HT-29 (cell line): ENCODE measurements around the gene ACOT12. TPM values are rescaled to one million over a fixed set of nuclear protein-coding genes. Genes with fewer than 3 reads are reported as not detected.

Source experiments
- DNase-seq: peaks from one replicate; pipeline ENCODE4 v3.0.0-alpha.2; 2015; ENCODE audit warnings: low spot score
- total RNA-seq: library from RNA; depleted of rRNA; stranded (reverse); fragments of >200 nt; shearing (Covaris generic); gene quantifications from 2 replicates; pipeline ENCODE4 v1.2.3, GENCODE V29; 2014

Gene ACOT12
- total RNA-seq, 1 experiment from 2014 or later = not detected

- DNase-seq = no peak
Measured at GRCh38 chr5:81400375-81400774, 6.4 kb upstream of the ACOT12 start.

GRCh38 chr5:81398741-81399140, 4.8 kb upstream of the ACOT12 start:
- no peak for DNase-seq

GRCh38 chr5:81397176-81397575, 3.2 kb upstream of the ACOT12 start:
- DNase-seq = no peak

GRCh38 chr5:81395262-81395661, 1.3 kb upstream of the ACOT12 start:
- no peak for DNase-seq

- no peak for DNase-seq
Measured at GRCh38 chr5:81393430-81393782, 528 bp downstream of the ACOT12 start.

GRCh38 chr5:81389025-81389424, 4.9 kb downstream of the ACOT12 start:
- DNase-seq = no peak

GRCh38 chr5:81388169-81388568, 5.8 kb downstream of the ACOT12 start:
- DNase-seq = no peak

GRCh38 chr5:81383867-81384266, 10.1 kb downstream of the ACOT12 start:
- no peak for DNase-seq

- DNase-seq = peak; percentile 4
Measured at GRCh38 chr5:81371354-81371876, 22.5 kb downstream of the ACOT12 start.

- DNase-seq = no peak
Measured at GRCh38 chr5:81370912-81371311, 23.0 kb downstream of the ACOT12 start.

- DNase-seq = no peak
Measured at GRCh38 chr5:81365541-81365940, 28.4 kb downstream of the ACOT12 start.

- no peak for DNase-seq
Measured at GRCh38 chr5:81363093-81363871, 30.7 kb downstream of the ACOT12 start.

GRCh38 chr5:81361600-81361999, 32.3 kb downstream of the ACOT12 start:
- no peak for DNase-seq

- no peak for DNase-seq
Measured at GRCh38 chr5:81360640-81361039, 33.3 kb downstream of the ACOT12 start.

- no peak for DNase-seq
Measured at GRCh38 chr5:81359881-81360280, 34.1 kb downstream of the ACOT12 start.

GRCh38 chr5:81359108-81359507, 34.8 kb downstream of the ACOT12 start:
- no peak for DNase-seq

GRCh38 chr5:81355291-81356251, 38.4 kb downstream of the ACOT12 start:
- no peak for DNase-seq

GRCh38 chr5:81354093-81354492, 39.8 kb downstream of the ACOT12 start:
- no peak for DNase-seq

GRCh38 chr5:81353189-81353588, 40.7 kb downstream of the ACOT12 start:
- no peak for DNase-seq

GRCh38 chr5:81350507-81350906, 43.4 kb downstream of the ACOT12 start:
- no peak for DNase-seq

GRCh38 chr5:81349161-81349560, 44.8 kb downstream of the ACOT12 start:
- no peak for DNase-seq

GRCh38 chr5:81345411-81346003, 48.4 kb downstream of the ACOT12 start:
- no peak for DNase-seq
